ENCODE data around the gene MAMDC4. TPM values are rescaled to one million over a fixed set of nuclear protein-coding genes. Genes with fewer than 3 reads are reported as not detected.
"Not testable (repeated sequence)": the region's sequence is repeated elsewhere in the genome, so short reads cannot be mapped to it uniquely, and the experiment has no call there.

Gene MAMDC4
- total and polyA plus RNA-seq, 12 donors = 0.57 to 30.6 (median 5.3) TPM

- H3K4me3 ChIP-seq = peak overlapping the region in 1 of 4 donors; percentile 55
- peak in 3 of 7 donors; percentile 40 to 61 (median 44) for DNase-seq
- H3K27ac ChIP-seq = peak overlapping the region in 1 of 5 donors; percentile 81
- 29 to 39% (median 36%) methylated on average over 12 to 99 of the region's 99 CpGs; no CpG with 5 or more reads in 1 of the 4 donors for WGBS, 4 donors
- peaks cover 17 to 35% of the 10 kb centered on the region in 2 donors for H3K4me1 ChIP-seq (replicated peaks in 1 of 2)
- intact Hi-C loops (cut with DNase I) = loop anchor here (10.0 kb wide), 2 partner anchors 49 to 101 kb away; partner anchors contain the start of genes C8G (in 1 of the 2), CCDC183 (in 1 of the 2), FBXW5 (in 1 of the 2) and TMEM141 (in 1 of the 2)
- not testable (repeated sequence) for H3K27me3 ChIP-seq; H3K36me3 ChIP-seq (replicated peaks in 1 of 2); H3K9me3 ChIP-seq (replicated peaks in 1 of 3)
- TF ChIP-seq, protein P1, sequence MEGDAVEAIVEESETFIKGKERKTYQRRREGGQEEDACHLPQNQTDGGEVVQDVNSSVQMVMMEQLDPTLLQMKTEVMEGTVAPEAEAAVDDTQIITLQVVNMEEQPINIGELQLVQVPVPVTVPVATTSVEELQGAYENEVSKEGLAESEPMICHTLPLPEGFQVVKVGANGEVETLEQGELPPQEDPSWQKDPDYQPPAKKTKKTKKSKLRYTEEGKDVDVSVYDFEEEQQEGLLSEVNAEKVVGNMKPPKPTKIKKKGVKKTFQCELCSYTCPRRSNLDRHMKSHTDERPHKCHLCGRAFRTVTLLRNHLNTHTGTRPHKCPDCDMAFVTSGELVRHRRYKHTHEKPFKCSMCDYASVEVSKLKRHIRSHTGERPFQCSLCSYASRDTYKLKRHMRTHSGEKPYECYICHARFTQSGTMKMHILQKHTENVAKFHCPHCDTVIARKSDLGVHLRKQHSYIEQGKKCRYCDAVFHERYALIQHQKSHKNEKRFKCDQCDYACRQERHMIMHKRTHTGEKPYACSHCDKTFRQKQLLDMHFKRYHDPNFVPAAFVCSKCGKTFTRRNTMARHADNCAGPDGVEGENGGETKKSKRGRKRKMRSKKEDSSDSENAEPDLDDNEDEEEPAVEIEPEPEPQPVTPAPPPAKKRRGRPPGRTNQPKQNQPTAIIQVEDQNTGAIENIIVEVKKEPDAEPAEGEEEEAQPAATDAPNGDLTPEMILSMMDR (IDR thresholded peaks at IDR 0.05) = peak; percentile 34 to 64 (median 52)
Observed at GRCh38 chr9:136843801-136844740, 8.1 kb upstream of the MAMDC4 start.

GRCh38 chr9:136844761-136845464 lies 7.2 kb upstream of the MAMDC4 start:
- intact Hi-C loops (cut with DNase I) = loop anchor here (10.0 kb wide), 2 partner anchors 50 to 100 kb away; partner anchors contain the start of genes C8G (in 1 of the 2), CCDC183 (in 1 of the 2), FBXW5 (in 1 of the 2) and TMEM141 (in 1 of the 2)
- TF ChIP-seq, protein P1 (IDR thresholded peaks at IDR 0.05) = no peak
- TF ChIP-seq POLR2A (IDR thresholded peaks at IDR 0.05) = no peak
- Histone ChIP-seq H3K27me3 (no peaks in the 10 kb centered on the region), H3K4me1 (replicated peaks in 1 of 2) (peaks cover 20 to 38% of the 10 kb centered on the region in 2 donors), H3K4me3 (no peak overlapping the region), H3K36me3 (replicated peaks in 1 of 2) (peaks cover 0 to under 1% of the 10 kb centered on the region in 2 donors), H3K9me3 (replicated peaks in 1 of 3) (no peaks in the 10 kb centered on the region), H3K27ac (no peak overlapping the region)
- DNase-seq = peak in 1 of 7 donors; percentile 18
- 48 to 64% (median 56%) methylated on average over 21 to 88 of the region's 88 CpGs for WGBS, 4 donors

GRCh38 chr9:136845465-136846260 lies 6.5 kb upstream of the MAMDC4 start:
- no peaks in the 10 kb centered on the region for H3K27me3 ChIP-seq
- DNase-seq = no peak
- H3K4me1 ChIP-seq (replicated peaks in 1 of 2) = peaks cover 26 to 45% of the 10 kb centered on the region in 2 donors
- H3K9me3 ChIP-seq (replicated peaks in 1 of 3) = no peaks in the 10 kb centered on the region
- H3K4me3 ChIP-seq = no peak overlapping the region
- WGBS, 4 donors = 43 to 57% (median 54%) methylated on average over 39 to 102 of the region's 102 CpGs; no CpG with 5 or more reads in 1 of the 4 donors
- no peak overlapping the region for H3K27ac ChIP-seq
- peaks cover 0 to 2% of the 10 kb centered on the region in 2 donors for H3K36me3 ChIP-seq (replicated peaks in 1 of 2)
- intact Hi-C loops (cut with DNase I) = loop anchor here (10.0 kb wide), 2 partner anchors 51 to 99 kb away; partner anchors contain the start of genes C8G (in 1 of the 2), CCDC183 (in 1 of the 2), FBXW5 (in 1 of the 2) and TMEM141 (in 1 of the 2)
- no peak for TF ChIP-seq POLR2A (IDR thresholded peaks at IDR 0.05)
- TF ChIP-seq, protein P1 (IDR thresholded peaks at IDR 0.05) = no peak

Data from adrenal gland (tissue), 12 donors.